Measurements from ENCODE around the gene RPL7A. TPM values are rescaled to one million over a fixed set of nuclear protein-coding genes. Genes with fewer than 3 reads are reported as not detected.

RPL7A gene
- total and polyA plus RNA-seq, 12 donors, result 859 to 3,182 (median 927) TPM

- no peak for ATAC-seq
- H3K4me1 ChIP-seq, result peaks cover 2 to 31% (median 11%) of the 10 kb centered on the region in 9 donors
- H3K36me3 ChIP-seq, result peaks cover 0 to 89% (median 59%) of the 10 kb centered on the region in 9 donors
- TF ChIP-seq CTCF (IDR thresholded peaks at IDR 0.05), result no peak
- no peaks in the 10 kb centered on the region for H3K9me3 ChIP-seq
- H3K4me3 ChIP-seq, result no peak overlapping the region
- H3K27me3 ChIP-seq, result no peaks in the 10 kb centered on the region
- 91 to 93% methylated on average over 15 of the region's 15 CpGs for WGBS, 2 donors
- H3K27ac ChIP-seq, result no peak overlapping the region
- intact Hi-C loops (cut with DNase I), result no loop called here
- no peak for DNase-seq
Observed at GRCh38 chr9:133362359-133363044, 14.5 kb downstream of the RPL7A start.

- peaks cover 15 to 48% (median 43%) of the 10 kb centered on the region in 9 donors for H3K4me1 ChIP-seq
- H3K36me3 ChIP-seq, result peaks cover 0 to 93% (median 57%) of the 10 kb centered on the region in 9 donors
- H3K27ac ChIP-seq, result no peak overlapping the region
- no peak for DNase-seq
- no peaks in the 10 kb centered on the region for H3K27me3 ChIP-seq
- ATAC-seq, result no peak
- no peak overlapping the region for H3K4me3 ChIP-seq
- 91 to 95% methylated on average over 11 of the region's 11 CpGs for WGBS, 2 donors
- TF ChIP-seq CTCF (IDR thresholded peaks at IDR 0.05), result no peak
- no peaks in the 10 kb centered on the region for H3K9me3 ChIP-seq
- intact Hi-C loops (cut with DNase I), result no loop called here
Observed at GRCh38 chr9:133366435-133366834, 18.4 kb downstream of the RPL7A start.

GRCh38 chr9:133367221-133367620 is 19.2 kb downstream of the RPL7A start:
- Histone ChIP-seq H3K36me3 (peaks cover 0 to 90% (median 50%) of the 10 kb centered on the region in 9 donors), H3K4me3 (no peak overlapping the region), H3K27me3 (no peaks in the 10 kb centered on the region), H3K27ac (peak overlapping the region in 1 of 10 donors; percentile 23), H3K9me3 (no peaks in the 10 kb centered on the region), H3K4me1 (peaks cover 19 to 55% (median 51%) of the 10 kb centered on the region in 9 donors)
- no peak for ATAC-seq
- TF ChIP-seq CTCF (IDR thresholded peaks at IDR 0.05), result no peak
- 92 to 95% methylated on average over 22 of the region's 22 CpGs for WGBS, 2 donors
- DNase-seq, result no peak
- intact Hi-C loops (cut with DNase I), result no loop called here

- peak overlapping the region in 2 of 10 donors; percentile 5 to 23 for H3K27ac ChIP-seq
- H3K27me3 ChIP-seq, result no peaks in the 10 kb centered on the region
- H3K4me1 ChIP-seq, result peaks cover 25 to 61% (median 57%) of the 10 kb centered on the region in 9 donors
- DNase-seq (no peak), ATAC-seq (peak in 5 of 8 donors; percentile 13 to 69 (median 46))
- H3K9me3 ChIP-seq, result no peaks in the 10 kb centered on the region
- no peak for TF ChIP-seq CTCF (IDR thresholded peaks at IDR 0.05)
- peaks cover 0 to 90% (median 49%) of the 10 kb centered on the region in 9 donors for H3K36me3 ChIP-seq
- H3K4me3 ChIP-seq, result no peak overlapping the region
- intact Hi-C loops (cut with DNase I), result no loop called here
- WGBS, 2 donors, result 75 to 79% methylated on average over 10 of the region's 10 CpGs
Observed at GRCh38 chr9:133367778-133368177, 19.8 kb downstream of the RPL7A start.
